Cardiac muscle cell (in vitro differentiated cells and primary cell): ENCODE results near the gene BAIAP2. TPM values are rescaled to one million over a fixed set of nuclear protein-coding genes. Genes with fewer than 3 reads are reported as not detected.

Experiments used
- DNase-seq, 2 donors: peaks; one replicate each; pipeline versions ENCODE4 v3.0.0 to v3.0.0-alpha.2; 2010 to 2017; ENCODE audit warnings: low read depth in 1 of 2, low spot score in 1 of 2
- H3K27ac ChIP-seq: fragments of 200-600 bp; sonication (generic); 2 replicates; pipeline ENCODE4 v1.5.1; 2016
- H3K27me3 ChIP-seq: fragments of 200-600 bp; sonication (generic); 2 replicates; pipeline ENCODE4 v1.6.0; 2016; ENCODE audit warnings: control low read depth
- H3K36me3 ChIP-seq: fragments of 200-600 bp; sonication (generic); 2 replicates; pipeline ENCODE4 v1.5.1; 2016; ENCODE audit warnings: control low read depth
- H3K4me1 ChIP-seq: fragments of 200-600 bp; sonication (generic); 2 replicates; pipeline ENCODE4 v1.8.1; 2017; ENCODE audit warnings: low read depth, mild to moderate bottlenecking, mixed run types
- H3K4me3 ChIP-seq: fragments of 200-600 bp; sonication (generic); 2 replicates; pipeline ENCODE4 v1.5.1; 2016; ENCODE audit warnings: mild to moderate bottlenecking
- H3K9me3 ChIP-seq: fragments of 200-600 bp; sonication (generic); 2 replicates; pipeline ENCODE4 v1.5.1; 2017; ENCODE audit warnings: low read depth, mild to moderate bottlenecking, control low read depth
- polyA plus RNA-seq: library from polyadenylated mRNA; unstranded; fragments of >200 nt; fragmentation: Nextera tagmentation; extraction: Ambion mirVana; gene quantifications from 2 replicates; pipeline ENCODE4 v1.2.1, GENCODE V29; 2016
- total RNA-seq: library from RNA; depleted of rRNA; stranded (reverse); fragments of >200 nt; gene quantifications from 2 replicates; pipeline ENCODE4 v1.2.3, GENCODE V29; 2016
- TF ChIP-seq, protein P1 (sequence below): IDR thresholded peaks from 2 replicates; pipeline ENCODE4 v1.5.1; 2012; ENCODE audit warnings: low read depth, mild to moderate bottlenecking, low read length

Gene BAIAP2
- total and polyA plus RNA-seq, 2 experiments from 2014 or later = 22.5 to 24.9 TPM

DNA sequence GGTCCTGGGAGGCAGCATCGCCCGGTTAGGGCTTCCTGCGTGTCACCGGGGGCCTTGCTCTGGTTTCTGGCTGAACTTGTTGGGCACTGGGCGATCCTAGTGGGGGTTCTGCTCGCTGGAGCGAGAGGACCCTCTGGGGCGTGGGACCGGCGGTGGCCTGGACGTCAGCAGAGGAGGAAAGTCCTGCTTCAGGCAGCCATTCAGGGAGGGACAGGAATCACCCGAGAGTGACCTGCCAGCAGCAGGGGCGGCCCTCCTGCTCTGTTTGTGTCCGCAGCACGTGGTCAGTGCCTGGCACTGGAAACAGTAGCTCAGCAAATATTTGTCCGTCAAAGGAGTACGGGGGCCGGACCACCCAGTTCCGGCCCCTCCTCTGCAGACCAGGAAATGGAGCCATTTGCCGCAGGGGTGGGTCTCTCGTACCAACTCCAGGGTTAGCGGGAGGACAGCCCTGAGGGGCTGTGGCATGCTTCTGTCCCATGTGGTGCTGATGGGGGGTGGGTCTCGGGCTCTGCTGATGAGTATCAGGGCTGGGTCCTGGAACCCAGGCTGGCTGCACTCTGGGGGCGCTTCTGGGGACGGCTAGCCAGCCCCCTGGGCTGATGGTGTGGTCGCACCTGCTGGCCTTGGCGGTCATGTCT, 48.3 kb downstream of the BAIAP2 start:
- H3K27me3 ChIP-seq = no peaks in the 10 kb centered on the region
- no peak for DNase-seq
- H3K4me1 ChIP-seq = no peaks in the 10 kb centered on the region
- TF ChIP-seq, protein P1, sequence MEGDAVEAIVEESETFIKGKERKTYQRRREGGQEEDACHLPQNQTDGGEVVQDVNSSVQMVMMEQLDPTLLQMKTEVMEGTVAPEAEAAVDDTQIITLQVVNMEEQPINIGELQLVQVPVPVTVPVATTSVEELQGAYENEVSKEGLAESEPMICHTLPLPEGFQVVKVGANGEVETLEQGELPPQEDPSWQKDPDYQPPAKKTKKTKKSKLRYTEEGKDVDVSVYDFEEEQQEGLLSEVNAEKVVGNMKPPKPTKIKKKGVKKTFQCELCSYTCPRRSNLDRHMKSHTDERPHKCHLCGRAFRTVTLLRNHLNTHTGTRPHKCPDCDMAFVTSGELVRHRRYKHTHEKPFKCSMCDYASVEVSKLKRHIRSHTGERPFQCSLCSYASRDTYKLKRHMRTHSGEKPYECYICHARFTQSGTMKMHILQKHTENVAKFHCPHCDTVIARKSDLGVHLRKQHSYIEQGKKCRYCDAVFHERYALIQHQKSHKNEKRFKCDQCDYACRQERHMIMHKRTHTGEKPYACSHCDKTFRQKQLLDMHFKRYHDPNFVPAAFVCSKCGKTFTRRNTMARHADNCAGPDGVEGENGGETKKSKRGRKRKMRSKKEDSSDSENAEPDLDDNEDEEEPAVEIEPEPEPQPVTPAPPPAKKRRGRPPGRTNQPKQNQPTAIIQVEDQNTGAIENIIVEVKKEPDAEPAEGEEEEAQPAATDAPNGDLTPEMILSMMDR = no peak
- no peaks in the 10 kb centered on the region for H3K36me3 ChIP-seq
- H3K27ac ChIP-seq = no peak overlapping the region
- no peak overlapping the region for H3K4me3 ChIP-seq
- no peaks in the 10 kb centered on the region for H3K9me3 ChIP-seq

DNA sequence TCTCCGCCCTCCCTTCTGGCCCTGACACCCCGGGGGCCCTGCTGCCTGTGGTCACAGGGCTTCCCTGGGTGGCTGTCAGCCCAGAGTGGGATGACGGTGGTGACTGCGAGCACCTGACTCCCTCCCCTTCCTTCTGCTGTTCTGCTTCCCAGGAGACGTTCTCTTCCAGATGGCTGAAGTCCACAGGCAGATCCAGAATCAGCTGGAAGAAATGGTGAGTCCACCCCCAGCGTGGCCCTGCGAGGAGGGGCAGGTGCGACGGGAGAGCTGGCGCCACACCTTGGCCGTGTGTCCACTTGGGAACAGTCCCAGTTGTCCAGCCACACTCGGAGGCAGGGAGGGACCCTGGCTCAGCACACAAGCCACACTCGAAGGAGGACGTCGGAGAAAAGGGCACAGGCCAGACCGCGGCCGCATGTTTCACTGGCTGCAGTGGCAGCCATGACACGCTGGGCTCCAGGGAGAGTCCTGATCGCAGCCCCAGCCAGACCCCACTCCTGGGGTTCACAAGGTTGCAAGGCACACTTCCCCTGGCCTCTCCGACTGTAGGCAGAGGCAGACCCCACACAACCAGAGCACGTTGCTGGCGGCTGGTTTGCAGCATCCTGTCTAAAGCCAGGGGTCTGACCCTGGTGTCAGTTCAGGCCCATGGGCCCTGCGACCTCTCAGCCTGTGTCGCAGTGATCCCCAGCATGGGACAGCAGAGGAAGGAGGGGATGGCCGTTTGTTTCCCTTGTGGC, 49.9 kb downstream of the BAIAP2 start:
- H3K36me3 ChIP-seq = no peaks in the 10 kb centered on the region
- H3K4me3 ChIP-seq = no peak overlapping the region
- H3K27me3 ChIP-seq = no peaks in the 10 kb centered on the region
- no peak for DNase-seq
- H3K27ac ChIP-seq = no peak overlapping the region
- H3K9me3 ChIP-seq = no peaks in the 10 kb centered on the region
- no peaks in the 10 kb centered on the region for H3K4me1 ChIP-seq
- TF ChIP-seq, protein P1 = no peak

DNA sequence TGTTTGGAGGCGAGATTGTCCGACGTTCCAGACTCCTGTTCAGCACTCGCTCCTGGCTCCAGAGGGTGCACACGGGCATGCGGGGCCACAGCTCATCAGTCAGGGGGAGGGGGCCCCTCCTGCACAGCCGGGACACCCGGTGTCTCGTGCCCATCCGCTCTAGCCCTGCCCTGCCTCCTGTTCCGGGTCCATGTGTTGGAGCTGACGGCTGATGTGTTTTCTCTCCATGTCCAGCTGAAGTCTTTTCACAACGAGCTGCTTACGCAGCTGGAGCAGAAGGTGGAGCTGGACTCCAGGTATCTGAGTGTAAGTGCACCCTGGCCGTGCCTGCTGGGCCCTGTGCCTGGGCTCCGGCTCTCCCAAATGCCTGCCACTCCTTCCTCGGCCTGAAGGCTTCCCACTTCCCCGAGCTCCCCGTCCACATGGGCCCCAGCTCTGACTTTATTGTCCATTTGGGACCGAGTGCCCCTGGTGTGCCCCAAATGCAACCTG, 50.5 kb downstream of the BAIAP2 start:
- Histone ChIP-seq H3K36me3 (no peaks in the 10 kb centered on the region), H3K4me3 (no peak overlapping the region), H3K4me1 (no peaks in the 10 kb centered on the region), H3K27me3 (no peaks in the 10 kb centered on the region), H3K27ac (no peak overlapping the region), H3K9me3 (no peaks in the 10 kb centered on the region)
- TF ChIP-seq, protein P1 = no peak
- no peak for DNase-seq

DNA sequence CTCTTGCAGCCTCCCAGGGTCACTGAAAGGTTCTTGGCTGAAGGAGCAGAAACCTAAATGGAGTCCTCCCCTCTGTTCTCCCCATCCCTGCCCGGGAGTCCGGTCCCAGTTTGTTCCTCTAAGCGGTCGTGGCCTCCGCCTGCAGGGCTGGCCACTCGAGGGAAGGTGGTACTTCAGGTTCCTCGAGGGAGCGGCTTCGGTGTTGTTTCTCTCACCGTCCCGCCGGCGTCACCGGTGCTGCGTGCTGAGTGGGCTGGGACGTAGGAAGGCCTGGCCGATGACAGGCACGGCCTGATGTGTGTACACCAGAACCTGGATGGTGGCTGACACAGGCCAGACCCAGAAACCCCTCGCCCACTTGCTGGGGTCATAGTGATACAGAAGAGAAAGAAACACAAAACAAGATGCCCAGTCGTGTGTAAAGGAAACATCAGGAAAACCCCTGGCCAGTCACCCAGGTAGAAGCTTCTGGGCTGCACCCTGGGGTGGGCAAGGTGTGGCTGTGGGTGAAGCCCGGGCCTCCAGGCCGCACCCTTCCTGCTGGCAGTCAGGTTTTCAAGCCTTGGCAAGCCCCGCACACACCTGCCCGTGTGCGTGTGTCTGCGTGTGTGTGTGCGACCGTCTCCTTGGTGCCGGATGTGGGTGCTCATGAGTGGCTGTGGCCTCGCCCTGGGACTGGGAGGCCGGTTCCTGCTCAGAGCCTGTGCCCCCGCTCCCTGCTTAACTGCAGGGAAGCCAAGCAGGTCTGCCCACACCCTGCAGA, 52.0 kb downstream of the BAIAP2 start:
- no peak for DNase-seq
- no peaks in the 10 kb centered on the region for H3K36me3 ChIP-seq
- TF ChIP-seq, protein P1 = no peak
- no peaks in the 10 kb centered on the region for H3K9me3 ChIP-seq
- H3K27me3 ChIP-seq = no peaks in the 10 kb centered on the region
- no peak overlapping the region for H3K4me3 ChIP-seq
- H3K27ac ChIP-seq = no peak overlapping the region
- H3K4me1 ChIP-seq = no peaks in the 10 kb centered on the region

DNA sequence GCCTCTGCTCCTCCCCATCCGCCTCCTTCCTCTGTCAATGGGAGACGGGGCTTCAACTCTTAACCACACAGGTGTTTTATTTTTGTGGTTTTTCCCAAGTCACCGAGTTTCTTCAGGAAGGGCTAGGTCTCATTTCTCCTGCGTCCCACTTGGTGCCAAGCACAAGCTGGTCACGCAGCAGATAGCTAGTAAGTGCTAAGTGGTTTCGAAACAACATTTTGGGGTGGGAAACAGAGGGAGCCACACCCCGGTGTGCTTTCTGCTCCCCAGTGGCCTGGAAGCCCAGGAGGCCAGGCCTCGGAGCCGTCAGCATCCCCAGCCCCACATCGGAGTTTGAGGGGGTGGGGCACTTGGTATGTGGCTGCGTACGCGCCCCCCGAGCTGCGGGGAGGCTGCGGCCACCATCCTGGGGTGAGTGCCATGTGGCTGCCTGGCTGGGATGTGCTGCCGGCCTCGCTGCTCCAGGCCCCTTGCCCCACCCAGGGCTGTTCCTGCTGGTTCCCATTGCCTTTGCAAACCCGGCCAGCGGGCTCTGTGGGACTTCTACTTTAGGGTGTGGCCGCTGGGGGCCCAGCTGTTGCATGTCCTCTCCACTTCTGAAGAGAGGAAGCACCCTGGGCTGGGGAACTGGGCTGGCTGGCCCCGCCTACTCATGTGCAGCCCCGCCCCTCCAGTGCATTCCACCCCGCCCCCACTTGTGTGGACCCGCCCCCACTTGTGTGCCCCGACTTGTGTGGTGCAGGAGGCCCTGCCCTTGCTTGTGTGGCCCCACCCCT, 55.6 kb downstream of the BAIAP2 start:
- Histone ChIP-seq H3K36me3 (no peaks in the 10 kb centered on the region), H3K4me3 (no peak overlapping the region), H3K9me3 (no peaks in the 10 kb centered on the region), H3K27ac (no peak overlapping the region), H3K4me1 (peaks cover 13% of the 10 kb centered on the region), H3K27me3 (no peaks in the 10 kb centered on the region)
- TF ChIP-seq, protein P1 = no peak
- DNase-seq = peak in 1 of 2 donors; percentile 35
